Neuron (in vitro differentiated cells): ENCODE data around the gene ARHGEF2.
"Not testable (repeated sequence)": the region's sequence is repeated elsewhere in the genome, so short reads cannot be mapped to it uniquely, and the experiment has no call there.

Experiments
- H2AFZ ChIP-seq: one replicate; pipeline ENCODE4 v1.6.1; 2013; ENCODE audit warnings: low read depth, mild to moderate bottlenecking, inconsistent platforms, low read length, moderate library complexity
- H3K27me3 ChIP-seq: one replicate; pipeline ENCODE4 v1.6.1; 2013; ENCODE audit warnings: low read length; ENCODE audit not compliant: insufficient read depth
- H3K36me3 ChIP-seq: one replicate; pipeline ENCODE4 v1.6.1; 2013; ENCODE audit warnings: low read length; ENCODE audit not compliant: insufficient read depth
- H3K4me1 ChIP-seq: one replicate; pipeline ENCODE4 v1.6.1; 2013; ENCODE audit warnings: low read length; ENCODE audit not compliant: insufficient read depth
- H3K4me3 ChIP-seq: 2 replicates; pipeline ENCODE4 v1.5.1; 2013; ENCODE audit warnings: mild to moderate bottlenecking, low read length, moderate library complexity
- H3K9me3 ChIP-seq: one replicate; pipeline ENCODE4 v1.6.1; 2013; ENCODE audit warnings: low read length

Gene ARHGEF2

DNA sequence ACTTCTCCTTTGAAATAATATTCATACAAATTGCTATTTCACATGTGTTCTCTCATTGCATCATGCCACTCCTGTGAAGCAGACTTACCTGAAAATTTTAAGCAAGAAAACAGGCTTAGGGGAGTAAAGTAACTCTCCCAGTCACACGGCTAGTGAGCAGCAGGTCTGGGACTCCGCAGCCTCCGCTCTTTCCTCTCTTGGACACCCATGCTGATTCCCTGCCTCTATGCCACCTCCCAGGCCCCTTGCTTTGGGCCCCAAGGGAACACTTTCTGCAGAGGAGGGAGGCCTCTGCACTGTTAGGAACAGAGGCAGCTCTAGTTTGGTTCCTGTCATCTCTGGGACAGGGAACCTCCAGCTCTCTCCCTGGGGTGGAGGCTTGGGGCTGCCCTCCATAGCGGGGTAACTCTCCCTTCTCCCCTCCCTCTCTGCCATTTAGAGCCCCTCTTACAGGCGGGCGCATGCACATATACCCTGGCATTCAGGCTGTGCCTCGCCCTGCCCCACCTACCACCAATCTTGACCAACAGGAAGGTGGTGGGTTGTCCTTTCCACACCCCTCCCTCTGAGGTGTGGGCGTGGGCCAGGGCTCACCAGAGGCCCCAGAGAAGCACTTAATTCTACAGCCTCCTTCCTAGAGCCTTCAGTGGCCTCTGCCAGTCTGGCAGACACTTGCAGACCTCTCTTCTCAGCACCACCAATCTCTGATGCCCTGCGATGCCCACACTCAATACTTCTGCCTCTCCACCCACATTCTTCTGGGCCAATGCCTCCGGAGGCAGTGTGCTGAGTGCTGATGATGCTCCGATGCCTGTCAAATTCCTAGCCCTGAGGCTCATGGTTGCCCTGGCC is 37.1 kb downstream of the ARHGEF2 start, which contains the start of gene RXFP4:
Gene RXFP4 (plus strand): TSS at position 646 of the 852 bp plus-strand sequence. CDS start 72 bp downstream, at position 718.
- Histone ChIP-seq H3K4me3 (no peak within 1 kb of the TSS), H3K27me3 (no peaks in the 10 kb centered on the region), H3K36me3 (peaks cover 2% of the 10 kb centered on the region), H3K9me3 (no peaks in the 10 kb centered on the region), H3K4me1 (no peaks in the 10 kb centered on the region), H2AFZ (no peak within 1 kb of the TSS)

DNA sequence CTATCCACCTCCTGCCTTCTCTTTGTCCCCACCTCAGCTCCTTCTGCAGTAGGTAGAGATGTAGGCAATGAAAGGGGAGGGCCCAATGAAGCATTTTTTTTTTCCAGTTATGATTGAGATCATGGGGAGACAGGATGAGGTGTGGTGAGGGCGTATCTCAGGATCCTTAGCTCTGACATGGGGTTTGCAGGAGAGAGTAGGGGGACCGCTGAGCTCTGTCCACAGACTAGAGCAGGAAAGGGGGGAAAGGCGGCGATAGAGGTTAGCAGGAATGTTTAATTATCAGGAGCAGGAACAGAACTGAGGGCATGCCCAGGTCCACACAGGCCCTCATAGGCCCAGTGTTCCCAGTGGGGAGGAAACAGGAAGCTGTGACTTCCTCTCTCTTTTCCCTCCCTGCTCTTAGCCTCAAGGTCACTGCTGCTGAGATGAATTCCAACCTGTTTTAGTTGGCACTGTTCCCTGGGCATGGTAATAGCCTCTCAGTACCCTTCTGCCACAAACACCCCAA is 37.8 kb downstream of the ARHGEF2 start:
- Histone ChIP-seq H3K36me3 (no peaks in the 10 kb centered on the region), H3K27me3 (no peaks in the 10 kb centered on the region), H3K4me1 (no peaks in the 10 kb centered on the region), H3K9me3 (no peaks in the 10 kb centered on the region), H2AFZ (no peak overlapping the region), H3K4me3 (no peak overlapping the region)

DNA sequence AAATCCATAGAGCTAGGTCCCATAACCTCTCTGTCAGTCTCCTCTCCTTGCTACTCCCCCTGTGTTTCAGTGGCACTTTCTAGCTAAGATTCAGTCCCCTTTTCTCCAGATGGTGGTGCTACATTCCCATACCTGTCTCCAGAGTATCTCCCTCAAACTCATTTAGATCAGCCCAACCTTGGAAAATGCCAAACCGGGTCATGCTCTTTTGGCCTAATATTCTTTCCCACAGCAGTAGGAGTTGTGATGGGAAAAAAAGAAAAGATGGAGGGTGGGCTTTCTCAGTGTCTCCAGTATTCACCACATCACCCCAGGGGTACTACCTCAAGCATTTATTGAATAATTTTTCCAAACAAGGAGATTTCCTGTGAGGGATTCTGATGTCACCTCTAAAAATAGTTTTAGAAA is 40.1 kb downstream of the ARHGEF2 start:
- no peaks in the 10 kb centered on the region for H3K27me3 ChIP-seq
- no peaks in the 10 kb centered on the region for H3K9me3 ChIP-seq
- H3K4me3 ChIP-seq: no peak overlapping the region
- peaks cover 8% of the 10 kb centered on the region for H3K4me1 ChIP-seq
- peaks cover 4% of the 10 kb centered on the region for H3K36me3 ChIP-seq
- H2AFZ ChIP-seq: no peak overlapping the region

DNA sequence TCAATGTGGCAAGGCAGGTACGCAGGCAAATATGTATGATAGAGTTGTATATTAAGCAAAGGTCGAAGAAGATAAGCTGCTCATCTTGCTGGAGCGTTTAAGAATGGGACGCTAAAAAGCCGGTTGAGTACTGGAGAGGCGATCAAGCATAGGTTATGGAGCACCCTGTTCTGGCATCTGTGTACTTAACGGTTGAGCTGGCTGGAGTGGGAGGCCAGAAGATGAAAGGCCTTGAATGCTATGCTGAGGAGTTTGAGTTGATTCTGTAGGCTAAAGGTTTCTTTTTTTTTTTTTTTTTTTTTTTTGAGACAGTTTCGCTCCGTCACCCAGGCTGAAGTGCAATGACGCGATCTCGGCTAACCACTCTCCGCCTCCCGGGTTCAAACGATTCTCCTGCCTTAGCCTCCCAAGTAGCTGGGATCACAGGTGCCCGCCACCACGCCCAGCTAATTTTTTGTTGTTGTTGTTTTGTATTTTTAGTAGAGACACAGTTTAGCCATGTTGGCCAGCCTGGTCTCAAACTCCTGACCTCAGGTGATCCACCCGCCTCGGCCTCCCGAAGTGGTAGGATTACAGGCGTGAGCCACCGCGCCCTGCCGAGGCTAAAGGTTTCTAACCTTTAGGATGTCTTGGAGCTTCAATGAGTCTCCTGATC is 43.3 kb downstream of the ARHGEF2 start:
- Histone ChIP-seq H3K4me1 (peaks cover 36% of the 10 kb centered on the region), H2AFZ (peak overlapping the region; percentile 70), H3K36me3 (peaks cover 33% of the 10 kb centered on the region), H3K9me3 (no peaks in the 10 kb centered on the region), H3K4me3 (peak overlapping the region; percentile 63), H3K27me3 (no peaks in the 10 kb centered on the region)

DNA sequence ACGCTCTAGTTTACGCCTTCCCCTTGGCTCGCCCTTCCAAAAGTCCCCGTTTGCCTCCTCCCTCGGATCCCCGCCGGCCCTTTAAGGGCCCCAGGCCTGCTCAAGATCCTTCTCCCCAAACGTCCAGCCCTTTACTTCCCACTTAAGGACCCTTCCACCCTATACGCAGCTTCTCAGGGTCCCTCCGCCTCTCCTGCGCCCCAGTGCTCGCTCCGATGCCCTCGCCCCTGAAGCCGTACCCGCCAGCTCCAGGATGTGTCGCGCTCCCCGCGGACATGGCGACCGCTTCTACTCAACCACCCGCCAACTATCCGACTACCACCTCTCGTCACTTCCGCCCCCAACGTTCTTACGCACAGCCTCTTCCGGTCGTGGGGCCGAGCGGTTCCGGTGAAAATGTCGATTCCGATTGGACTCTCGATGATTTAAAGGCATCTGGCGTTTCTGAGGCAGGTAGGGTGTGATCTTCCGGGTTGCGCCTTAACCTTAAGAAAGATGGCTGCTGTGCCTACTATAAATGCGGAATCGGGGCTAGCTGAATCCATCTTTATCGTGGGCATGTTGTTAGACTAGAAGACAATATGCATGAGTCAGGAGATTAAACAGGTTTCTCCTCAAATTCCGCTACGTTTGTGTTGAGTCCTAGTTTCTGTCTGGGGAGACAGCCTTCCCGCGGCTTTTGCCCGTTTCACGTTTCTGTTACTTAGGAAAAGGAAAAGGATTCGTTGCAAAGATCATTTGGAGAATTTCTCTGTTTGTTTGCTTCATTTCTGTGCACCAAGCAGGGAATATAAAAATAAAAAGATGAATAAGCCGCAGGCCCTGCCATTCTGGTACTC is 44.0 kb downstream of the ARHGEF2 start, which contains the start of gene KHDC4:
Gene KHDC4 (minus strand): TSS at position 317 of the 839 bp plus-strand sequence. CDS start 40 bp downstream, at position 277.
- Histone ChIP-seq H3K4me3 (peak within 1 kb of the TSS; percentile 63), H3K27me3 (no peaks in the 10 kb centered on the region), H3K9me3 (no peaks in the 10 kb centered on the region), H3K36me3 (peaks cover 40% of the 10 kb centered on the region), H3K4me1 (peaks cover 36% of the 10 kb centered on the region), H2AFZ (peak within 1 kb of the TSS; percentile 70)

DNA sequence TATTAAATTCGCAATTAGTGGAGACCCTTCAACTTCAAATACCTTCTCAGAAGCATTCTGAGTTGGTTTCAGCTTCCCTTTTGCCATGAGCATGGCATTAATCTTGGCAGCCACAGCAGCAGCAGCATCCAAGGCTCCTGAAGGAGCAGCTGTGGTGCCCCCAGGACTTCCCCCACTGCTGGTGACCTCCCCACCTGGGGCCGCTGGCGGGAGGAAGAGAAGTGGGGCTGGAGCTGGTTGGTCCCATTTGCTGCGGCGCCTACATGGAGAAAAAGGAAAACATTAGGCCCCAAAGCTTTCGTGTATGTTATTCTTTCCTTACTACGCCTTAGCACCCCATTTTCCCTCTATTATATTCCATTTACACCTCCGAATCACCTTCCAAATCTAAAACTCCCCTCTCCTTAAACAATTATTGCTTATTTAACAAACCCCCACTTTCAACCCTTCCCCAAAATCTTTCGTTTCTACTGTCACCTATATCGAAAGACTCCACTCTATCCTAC is 44.7 kb downstream of the ARHGEF2 start:
- H3K9me3 ChIP-seq: no peaks in the 10 kb centered on the region
- no peak overlapping the region for H2AFZ ChIP-seq
- H3K4me1 ChIP-seq: peaks cover 36% of the 10 kb centered on the region
- peak overlapping the region; percentile 63 for H3K4me3 ChIP-seq
- H3K36me3 ChIP-seq: peaks cover 46% of the 10 kb centered on the region
- no peaks in the 10 kb centered on the region for H3K27me3 ChIP-seq

DNA sequence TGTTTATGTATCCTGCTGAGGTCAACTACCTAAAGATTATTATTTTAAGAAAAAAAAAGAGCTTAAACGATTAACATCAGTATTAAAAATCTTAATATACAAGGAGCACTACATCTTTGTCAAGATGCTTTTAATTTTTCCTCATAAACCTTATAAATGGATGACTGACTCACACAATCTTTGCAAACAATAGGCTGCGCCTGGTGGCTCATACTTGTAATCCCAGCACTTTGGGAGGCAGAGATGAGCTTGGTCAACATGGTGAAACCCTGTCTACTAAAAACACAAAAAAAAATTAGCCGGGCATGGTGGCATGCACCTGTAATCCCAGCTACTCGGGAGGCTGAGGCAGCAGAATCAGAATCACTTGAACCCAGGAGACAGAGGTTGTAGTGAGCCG is 45.9 kb downstream of the ARHGEF2 start:
- H3K27me3 ChIP-seq: no peaks in the 10 kb centered on the region
- no peak overlapping the region for H2AFZ ChIP-seq
- H3K9me3 ChIP-seq: no peaks in the 10 kb centered on the region
- peak overlapping the region; percentile 21 for H3K4me3 ChIP-seq
- peaks cover 51% of the 10 kb centered on the region for H3K36me3 ChIP-seq
- peaks cover 36% of the 10 kb centered on the region for H3K4me1 ChIP-seq

DNA sequence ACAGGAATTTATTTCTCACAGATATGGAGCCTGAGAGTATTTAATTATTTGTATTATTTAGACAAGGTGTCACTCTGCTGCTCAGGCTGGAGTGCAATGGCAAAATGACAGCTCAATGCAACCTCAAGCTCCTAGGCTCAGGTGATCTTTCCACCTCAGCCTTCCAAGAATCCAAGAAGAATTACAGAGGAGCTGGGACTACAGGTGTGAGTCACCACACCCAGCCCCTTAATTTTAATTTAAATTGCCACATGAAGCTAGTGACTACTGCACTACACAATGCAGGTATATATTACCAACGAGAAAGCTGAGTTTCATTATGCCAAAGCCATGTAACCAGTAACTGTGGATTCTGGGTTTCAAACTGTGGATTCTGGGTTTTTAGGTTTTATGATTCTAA is 46.3 kb downstream of the ARHGEF2 start:
- no peak overlapping the region for H2AFZ ChIP-seq
- no peak overlapping the region for H3K4me3 ChIP-seq
- no peaks in the 10 kb centered on the region for H3K9me3 ChIP-seq
- peaks cover 55% of the 10 kb centered on the region for H3K36me3 ChIP-seq
- no peaks in the 10 kb centered on the region for H3K27me3 ChIP-seq
- peaks cover 36% of the 10 kb centered on the region for H3K4me1 ChIP-seq

DNA sequence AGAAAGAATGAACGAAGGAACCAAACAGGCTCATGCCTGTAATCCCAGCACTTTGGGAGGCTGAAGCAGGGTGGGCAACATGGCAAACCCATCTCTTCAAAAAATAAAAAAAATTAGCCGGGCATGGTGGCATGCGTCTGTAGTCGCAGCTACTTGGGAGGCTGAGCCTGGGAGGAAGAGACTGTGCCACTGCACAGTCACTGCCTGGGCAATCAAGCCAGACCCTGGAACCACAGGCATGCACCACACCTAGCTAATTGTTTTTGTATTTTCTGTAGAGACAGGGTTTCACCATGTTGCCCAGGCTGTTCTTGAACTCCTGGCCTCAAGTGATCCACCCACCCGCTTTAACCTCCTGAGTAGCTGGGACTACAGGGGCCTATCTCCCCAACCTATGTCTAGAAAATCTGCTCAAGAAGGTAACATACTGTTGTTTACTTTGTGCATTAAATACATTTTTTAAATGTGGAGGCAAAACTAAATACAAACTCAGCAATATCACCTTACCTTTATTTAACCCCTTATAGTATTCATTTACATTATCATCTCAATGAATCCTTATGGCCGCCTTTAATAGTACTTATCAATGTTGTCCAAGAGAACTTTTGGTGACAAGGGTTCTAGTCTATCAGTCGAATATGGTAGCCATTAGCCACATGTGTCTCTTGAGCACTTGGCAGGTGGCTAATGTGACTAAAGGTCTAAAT is 46.9 kb downstream of the ARHGEF2 start:
- no peak overlapping the region for H2AFZ ChIP-seq
- peaks cover 61% of the 10 kb centered on the region for H3K36me3 ChIP-seq
- H3K4me3 ChIP-seq: no peak overlapping the region

DNA sequence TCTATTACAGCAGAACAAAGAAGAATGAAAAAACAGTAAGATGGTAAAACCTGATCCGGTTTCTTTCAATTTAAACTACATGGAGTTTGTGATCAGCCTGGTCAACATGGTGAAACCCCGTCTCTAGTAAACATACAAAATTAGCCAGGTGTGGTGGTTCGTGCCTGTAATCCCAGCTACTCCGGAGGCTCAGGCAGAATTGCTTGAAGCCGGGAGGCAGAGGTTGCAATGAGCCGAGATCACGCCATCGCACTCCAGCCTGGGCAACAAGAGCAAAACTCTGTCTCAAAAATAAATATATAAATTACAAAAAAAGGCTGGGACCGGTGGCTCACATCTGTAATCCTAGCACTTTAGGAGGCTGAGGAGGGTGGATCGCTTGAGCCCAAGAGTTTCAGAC is 47.6 kb downstream of the ARHGEF2 start:
- not testable (repeated sequence) for H3K27me3 ChIP-seq, H3K9me3 ChIP-seq, H3K4me3 ChIP-seq, H2AFZ ChIP-seq
- Histone ChIP-seq H3K36me3 (peaks cover 68% of the 10 kb centered on the region), H3K4me1 (peaks cover 36% of the 10 kb centered on the region)

More for the DNA sequence above, 46.9 kb downstream of the ARHGEF2 start:
- Histone ChIP-seq H3K9me3 (no peaks in the 10 kb centered on the region), H3K27me3 (no peaks in the 10 kb centered on the region), H3K4me1 (peaks cover 36% of the 10 kb centered on the region)

DNA sequence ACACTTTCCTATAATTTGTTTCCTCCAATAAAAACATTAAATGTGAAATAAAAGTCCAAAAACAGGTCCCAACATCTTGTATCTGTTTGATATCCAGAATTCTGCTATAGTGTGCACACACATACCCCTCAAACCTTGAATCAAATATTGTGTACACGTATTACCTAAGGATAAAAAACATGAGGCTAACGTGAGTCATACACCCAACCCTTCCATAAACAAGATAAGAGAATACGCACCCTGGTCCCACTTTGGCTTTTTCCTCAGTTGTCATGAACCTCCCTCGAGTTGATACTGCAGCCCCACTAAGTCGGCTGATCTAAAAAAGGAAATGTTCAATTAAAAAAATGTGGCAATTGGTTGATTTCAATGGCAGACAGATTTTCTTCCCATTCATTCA is 49.3 kb downstream of the ARHGEF2 start:
- no peaks in the 10 kb centered on the region for H3K27me3 ChIP-seq
- H3K9me3 ChIP-seq: no peaks in the 10 kb centered on the region
- H2AFZ ChIP-seq: no peak overlapping the region
- H3K4me3 ChIP-seq: no peak overlapping the region
- H3K4me1 ChIP-seq: peaks cover 32% of the 10 kb centered on the region
- peaks cover 81% of the 10 kb centered on the region for H3K36me3 ChIP-seq

DNA sequence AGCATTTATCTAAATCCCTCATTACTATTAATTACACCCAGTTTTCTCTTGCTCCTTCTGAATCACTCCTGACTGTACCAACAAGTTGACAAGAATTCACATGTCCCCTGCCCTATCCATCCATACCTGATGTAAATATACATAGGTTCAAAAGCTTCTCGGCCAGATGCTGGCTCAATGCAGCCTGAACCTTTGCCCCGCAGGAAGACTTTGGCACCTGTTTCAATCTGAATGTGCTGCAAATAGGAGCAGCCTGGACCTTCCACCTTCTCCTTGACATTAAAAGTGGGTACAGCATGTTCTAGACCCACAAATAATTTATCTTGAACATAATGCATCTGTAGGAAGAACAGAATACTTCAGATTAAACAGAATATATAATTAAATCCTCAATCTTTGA is 52.8 kb downstream of the ARHGEF2 start:
- Histone ChIP-seq H3K4me3 (no peak overlapping the region), H3K4me1 (peaks cover under 1% of the 10 kb centered on the region), H3K27me3 (no peaks in the 10 kb centered on the region), H2AFZ (no peak overlapping the region), H3K9me3 (no peaks in the 10 kb centered on the region), H3K36me3 (peaks cover 84% of the 10 kb centered on the region)
